Embryonic facial prominence (tissue), 1 donor: Measurements from ENCODE around the gene LAPTM5.
"Not testable (repeated sequence)": the region's sequence is repeated elsewhere in the genome, so short reads cannot be mapped to it uniquely, and the experiment has no call there.

Experiments used
- DNase-seq: peaks from one replicate; pipeline ENCODE4 v3.0.0-alpha.2; 2016; ENCODE audit errors: extremely low spot score

Gene LAPTM5

GRCh38 chr1:30695439-30695841 is 62.1 kb downstream of the LAPTM5 start:
- DNase-seq, result no peak

- DNase-seq, result no peak
These were observed 63.0 kb downstream of the LAPTM5 start for GRCh38 chr1:30694280-30695175.

DNA sequence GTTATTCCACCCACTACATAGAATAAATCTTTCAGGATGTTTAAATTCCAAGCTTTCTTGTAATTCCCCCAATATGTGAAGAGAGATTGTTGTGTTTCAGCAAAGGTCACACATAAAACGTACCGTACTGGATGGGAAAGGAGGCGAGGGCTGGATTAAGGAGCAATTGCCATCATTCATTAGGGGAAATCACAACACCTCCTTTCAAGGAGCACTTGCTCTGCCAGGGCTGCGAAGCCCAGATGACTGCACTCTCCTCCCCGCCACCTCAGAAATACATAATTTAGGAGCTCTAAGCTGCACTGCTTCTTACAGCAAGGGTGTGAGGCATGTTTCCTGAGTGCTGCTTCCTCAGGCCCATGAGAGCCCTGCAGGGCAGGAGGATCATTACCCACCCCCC is 63.8 kb downstream of the LAPTM5 start:
- no peak for DNase-seq

DNA sequence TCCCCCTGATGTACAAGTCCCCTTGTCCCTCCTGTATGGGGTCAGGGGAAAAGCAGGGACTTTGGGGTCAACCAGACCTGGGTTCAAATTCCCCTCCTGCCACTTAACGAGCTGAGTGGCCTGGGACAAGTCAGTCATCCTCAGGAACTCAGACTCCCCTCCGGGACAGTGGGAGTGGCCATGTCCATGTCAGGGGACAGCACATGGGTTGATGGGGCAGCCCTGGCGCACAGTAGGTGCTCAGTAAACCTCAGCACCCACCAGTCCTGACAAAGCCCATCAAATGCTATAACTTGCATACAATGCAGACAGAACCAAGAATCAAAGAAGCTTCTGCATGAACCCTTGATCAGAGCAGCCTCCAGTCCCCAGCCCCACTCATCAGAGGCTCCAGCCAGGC is 64.2 kb downstream of the LAPTM5 start:
- no peak for DNase-seq

GRCh38 chr1:30692948-30693301 is 64.6 kb downstream of the LAPTM5 start:
- no peak for DNase-seq

GRCh38 chr1:30692201-30692947 is 65.2 kb downstream of the LAPTM5 start:
- DNase-seq, result no peak

DNA sequence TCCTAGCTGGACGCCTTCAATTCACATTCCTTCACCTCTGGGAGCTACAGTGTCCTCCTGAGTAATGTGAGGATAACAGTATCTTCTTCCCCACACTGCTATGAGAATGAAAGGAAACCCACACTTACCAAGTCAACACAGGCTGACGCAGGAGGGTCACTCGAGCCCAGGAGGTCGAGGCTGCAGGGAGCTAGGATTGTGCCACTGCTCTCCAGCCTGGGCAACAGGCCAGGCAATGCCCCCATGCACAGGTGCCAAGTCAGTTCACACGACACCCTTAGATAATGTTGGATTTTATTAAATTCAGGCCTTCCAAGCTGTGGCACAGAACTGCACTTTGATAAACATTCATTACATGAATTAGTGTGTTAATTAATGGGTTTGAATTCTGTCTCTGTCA is 66.1 kb downstream of the LAPTM5 start:
- DNase-seq, result no peak

DNA sequence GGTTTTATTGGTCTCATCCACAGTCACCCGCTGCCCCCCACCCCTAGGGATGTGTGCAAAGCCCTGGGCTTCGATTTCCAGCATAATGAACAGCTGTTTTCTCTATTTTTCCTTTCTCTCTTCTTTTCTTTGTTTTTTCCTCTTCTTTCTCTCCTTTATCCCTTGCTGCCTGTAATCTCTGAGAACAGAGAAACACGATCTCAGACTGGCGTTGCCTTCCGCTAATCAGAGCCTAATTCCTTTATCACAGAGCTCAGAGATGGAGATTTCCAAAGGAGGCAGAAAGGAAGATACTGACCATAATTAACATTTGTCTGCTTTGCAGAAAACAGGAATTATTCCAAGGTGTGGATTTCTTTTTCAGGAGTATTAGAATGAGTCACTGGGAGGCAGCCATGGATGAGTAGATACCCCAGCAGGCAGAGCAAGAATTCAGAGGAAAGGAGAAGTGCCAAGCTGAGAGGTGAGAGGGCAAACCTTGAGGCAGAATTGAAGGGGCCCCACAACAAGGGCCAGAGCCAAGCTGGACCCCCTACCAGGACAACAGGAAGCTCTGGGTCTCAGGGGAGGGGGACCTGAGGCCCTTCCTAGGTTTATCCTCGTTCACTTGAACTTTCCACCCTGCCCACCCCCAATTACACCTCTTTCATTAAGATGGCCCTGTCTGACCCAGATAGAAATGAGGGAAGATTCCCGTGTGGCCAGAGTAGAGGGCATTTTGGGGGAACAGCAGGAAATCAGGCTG is 67.5 kb downstream of the LAPTM5 start:
- DNase-seq, result no peak

DNA sequence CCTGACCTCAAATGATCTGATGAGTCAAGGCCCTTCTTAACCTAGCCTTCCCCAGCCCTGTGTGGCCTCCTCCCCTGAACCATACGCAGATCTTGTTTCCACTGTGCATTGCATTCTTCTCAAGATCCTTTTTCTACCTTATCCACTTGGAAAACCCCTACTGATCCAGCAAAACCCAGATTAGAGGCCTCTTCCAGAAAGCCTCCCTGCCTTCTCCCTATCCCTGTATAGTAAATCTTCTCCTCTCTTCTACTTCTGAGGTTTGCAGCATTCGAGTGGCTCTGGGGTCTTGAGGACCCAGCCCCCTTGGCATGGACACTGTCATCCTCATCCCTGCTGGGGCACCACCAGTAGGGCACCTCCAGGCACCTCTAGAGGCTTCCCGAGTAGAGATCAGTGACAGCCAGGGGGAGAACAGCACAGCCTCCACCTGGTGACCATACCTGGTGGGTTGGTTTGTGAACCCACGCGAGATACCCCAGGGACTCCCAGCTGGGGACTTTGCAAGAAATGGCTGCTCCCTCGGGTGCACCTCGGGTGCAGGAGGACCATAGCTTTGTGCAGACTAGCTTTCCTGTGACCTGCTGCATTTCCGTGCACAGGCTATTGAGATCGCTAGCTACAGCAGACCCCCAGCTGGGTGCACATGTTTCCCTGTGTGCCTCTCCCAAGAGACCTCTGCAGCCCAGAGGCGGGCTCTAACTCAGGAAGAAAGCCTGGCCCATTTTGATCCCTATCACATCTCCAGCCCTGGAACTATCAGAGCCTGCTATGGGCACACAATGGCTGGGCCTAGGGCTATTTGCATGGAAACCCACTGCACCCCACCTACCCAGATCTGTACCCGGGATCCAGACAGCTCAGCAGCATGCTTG is 68.4 kb downstream of the LAPTM5 start:
- DNase-seq, result no peak

GRCh38 chr1:30688516-30688915 is 69.1 kb downstream of the LAPTM5 start:
- not testable (repeated sequence) for DNase-seq

GRCh38 chr1:30687886-30688285 is 69.7 kb downstream of the LAPTM5 start:
- DNase-seq, result no peak

- DNase-seq, result no peak
These were observed 71.2 kb downstream of the LAPTM5 start for GRCh38 chr1:30686236-30686935.

GRCh38 chr1:30685796-30686165 is 71.8 kb downstream of the LAPTM5 start:
- DNase-seq, result no peak

DNA sequence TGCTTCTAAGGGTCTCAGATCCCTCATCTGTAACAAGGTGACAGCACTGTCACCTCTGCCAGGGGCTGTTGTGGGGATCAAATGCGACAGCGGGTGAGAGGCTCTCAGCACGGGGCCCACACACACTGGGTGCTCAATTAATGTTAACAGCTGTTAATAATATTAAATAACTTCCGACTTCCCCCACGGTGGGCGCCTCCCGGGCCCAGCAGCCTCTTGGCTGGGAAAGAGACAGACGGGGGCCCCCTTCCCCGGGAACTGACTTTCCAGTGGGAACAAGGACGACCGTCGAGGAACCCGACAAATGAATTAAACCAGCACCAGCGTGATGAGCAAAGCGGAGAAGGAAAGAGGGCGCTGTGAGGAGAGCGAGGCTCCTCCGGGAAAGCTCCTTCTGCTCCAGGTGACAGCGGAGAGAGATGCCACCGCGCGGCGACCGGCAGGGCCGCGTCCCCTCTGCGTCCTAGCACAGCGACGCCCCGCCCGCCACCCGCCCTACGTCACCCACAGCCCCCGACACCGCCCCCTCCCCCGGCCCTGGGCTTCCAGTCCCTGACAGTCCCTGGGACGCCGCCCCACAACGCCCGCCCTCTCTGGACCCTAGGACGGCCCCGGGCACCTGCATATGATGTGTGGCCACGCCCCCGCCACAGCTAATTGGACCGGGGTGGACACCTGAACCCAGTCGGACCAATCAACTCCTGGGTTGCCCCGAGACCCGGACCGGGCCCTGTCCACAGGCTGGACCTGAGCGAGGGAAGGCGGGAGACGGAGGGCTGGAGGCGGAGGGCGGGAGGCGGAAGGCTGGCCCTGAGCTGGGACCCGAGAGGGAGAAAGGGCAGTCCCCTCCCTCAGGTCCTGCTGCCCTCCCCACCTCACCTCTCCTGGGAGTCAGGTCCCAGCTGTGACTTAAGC is 72.4 kb downstream of the LAPTM5 start:
- no peak for DNase-seq

- DNase-seq, result no peak
These were observed 73.3 kb downstream of the LAPTM5 start for GRCh38 chr1:30684259-30684658.

- no peak for DNase-seq
These were observed 73.9 kb downstream of the LAPTM5 start for GRCh38 chr1:30683699-30684098.
